ENCODE measurements around the gene ERCC5.

DNA sequence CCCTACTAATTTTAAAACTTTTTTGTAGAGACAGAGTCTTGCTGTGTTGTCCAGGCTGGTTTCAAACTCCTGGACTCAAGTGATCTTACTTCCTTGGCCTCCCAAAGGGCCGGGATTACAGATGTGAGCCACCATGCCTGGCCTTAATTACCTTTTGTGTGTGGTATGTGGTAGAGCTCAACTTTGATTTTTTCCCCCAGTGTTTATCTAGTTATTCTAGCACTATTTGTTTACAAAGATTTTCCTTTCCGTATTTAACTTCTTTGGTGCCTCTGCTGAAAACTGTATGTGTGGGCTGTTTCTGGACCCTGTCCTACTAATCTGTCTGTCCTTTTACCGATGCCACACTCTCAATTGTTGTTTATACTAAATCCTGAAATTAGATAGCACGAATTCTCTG lies 9.4 kb upstream of the ERCC5 start:
- TF ChIP-seq POLR2A (IDR thresholded peaks at IDR 0.05), result no peak
- TF ChIP-seq, protein P1, sequence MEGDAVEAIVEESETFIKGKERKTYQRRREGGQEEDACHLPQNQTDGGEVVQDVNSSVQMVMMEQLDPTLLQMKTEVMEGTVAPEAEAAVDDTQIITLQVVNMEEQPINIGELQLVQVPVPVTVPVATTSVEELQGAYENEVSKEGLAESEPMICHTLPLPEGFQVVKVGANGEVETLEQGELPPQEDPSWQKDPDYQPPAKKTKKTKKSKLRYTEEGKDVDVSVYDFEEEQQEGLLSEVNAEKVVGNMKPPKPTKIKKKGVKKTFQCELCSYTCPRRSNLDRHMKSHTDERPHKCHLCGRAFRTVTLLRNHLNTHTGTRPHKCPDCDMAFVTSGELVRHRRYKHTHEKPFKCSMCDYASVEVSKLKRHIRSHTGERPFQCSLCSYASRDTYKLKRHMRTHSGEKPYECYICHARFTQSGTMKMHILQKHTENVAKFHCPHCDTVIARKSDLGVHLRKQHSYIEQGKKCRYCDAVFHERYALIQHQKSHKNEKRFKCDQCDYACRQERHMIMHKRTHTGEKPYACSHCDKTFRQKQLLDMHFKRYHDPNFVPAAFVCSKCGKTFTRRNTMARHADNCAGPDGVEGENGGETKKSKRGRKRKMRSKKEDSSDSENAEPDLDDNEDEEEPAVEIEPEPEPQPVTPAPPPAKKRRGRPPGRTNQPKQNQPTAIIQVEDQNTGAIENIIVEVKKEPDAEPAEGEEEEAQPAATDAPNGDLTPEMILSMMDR (IDR thresholded peaks at IDR 0.05), result no peak
